IPS-18a (cell line): Measurements from ENCODE around the gene CDK17.

Source experiments
- H3K27ac ChIP-seq: one replicate; pipeline ENCODE4 v1.5.1; 2013; ENCODE audit warnings: low read length
- H3K27me3 ChIP-seq: one replicate; pipeline ENCODE4 v1.6.1; 2013; ENCODE audit warnings: mild to moderate bottlenecking, low read length; ENCODE audit not compliant: control insufficient read depth, insufficient read depth
- H3K36me3 ChIP-seq: one replicate; pipeline ENCODE4 v1.6.1; 2013; ENCODE audit warnings: low read depth, low read length; ENCODE audit not compliant: control insufficient read depth
- H3K4me1 ChIP-seq: one replicate; pipeline ENCODE4 v1.6.1; 2013; ENCODE audit warnings: low read depth, low read length; ENCODE audit not compliant: control insufficient read depth
- H3K4me3 ChIP-seq: one replicate; pipeline ENCODE4 v1.5.1; 2013; ENCODE audit warnings: low read length
- H3K9ac ChIP-seq: one replicate; pipeline ENCODE4 v1.6.1; 2013; ENCODE audit warnings: mild to moderate bottlenecking, low read length, moderate library complexity
- H3K9me3 ChIP-seq: one replicate; pipeline ENCODE4 v1.6.1; 2013; ENCODE audit warnings: low read depth, low read length; ENCODE audit not compliant: control insufficient read depth

Gene CDK17

GRCh38 chr12:96240656-96241055 is 159.6 kb downstream of the CDK17 start:
- H3K36me3 ChIP-seq = no peaks in the 10 kb centered on the region
- H3K4me1 ChIP-seq = no peaks in the 10 kb centered on the region
- H3K27ac ChIP-seq = no peak overlapping the region
- H3K9ac ChIP-seq = no peak overlapping the region
- H3K27me3 ChIP-seq = no peaks in the 10 kb centered on the region
- no peak overlapping the region for H3K4me3 ChIP-seq
- no peaks in the 10 kb centered on the region for H3K9me3 ChIP-seq

- H3K36me3 ChIP-seq = no peaks in the 10 kb centered on the region
- H3K9me3 ChIP-seq = no peaks in the 10 kb centered on the region
- no peak overlapping the region for H3K4me3 ChIP-seq
- H3K27ac ChIP-seq = no peak overlapping the region
- no peaks in the 10 kb centered on the region for H3K27me3 ChIP-seq
- no peaks in the 10 kb centered on the region for H3K4me1 ChIP-seq
- no peak overlapping the region for H3K9ac ChIP-seq
Measured at GRCh38 chr12:96239711-96240635, 160.3 kb downstream of the CDK17 start.

- H3K9me3 ChIP-seq = no peaks in the 10 kb centered on the region
- H3K36me3 ChIP-seq = no peaks in the 10 kb centered on the region
- H3K4me3 ChIP-seq = no peak overlapping the region
- H3K9ac ChIP-seq = no peak overlapping the region
- H3K27ac ChIP-seq = no peak overlapping the region
- no peaks in the 10 kb centered on the region for H3K27me3 ChIP-seq
- no peaks in the 10 kb centered on the region for H3K4me1 ChIP-seq
Measured at GRCh38 chr12:96238336-96239047, 161.7 kb downstream of the CDK17 start.

- H3K4me1 ChIP-seq = no peaks in the 10 kb centered on the region
- H3K36me3 ChIP-seq = no peaks in the 10 kb centered on the region
- no peaks in the 10 kb centered on the region for H3K27me3 ChIP-seq
- no peaks in the 10 kb centered on the region for H3K9me3 ChIP-seq
- no peak overlapping the region for H3K9ac ChIP-seq
- H3K4me3 ChIP-seq = no peak overlapping the region
- H3K27ac ChIP-seq = no peak overlapping the region
Measured at GRCh38 chr12:96237465-96238077, 162.7 kb downstream of the CDK17 start.

- Histone ChIP-seq H3K4me1 (no peaks in the 10 kb centered on the region), H3K4me3 (no peak overlapping the region), H3K27me3 (no peaks in the 10 kb centered on the region), H3K9me3 (no peaks in the 10 kb centered on the region), H3K9ac (no peak overlapping the region), H3K27ac (no peak overlapping the region), H3K36me3 (no peaks in the 10 kb centered on the region)
Measured at GRCh38 chr12:96237035-96237434, 163.2 kb downstream of the CDK17 start.

GRCh38 chr12:96236221-96236822 is 163.9 kb downstream of the CDK17 start:
- Histone ChIP-seq H3K27me3 (no peaks in the 10 kb centered on the region), H3K27ac (no peak overlapping the region), H3K4me1 (no peaks in the 10 kb centered on the region), H3K36me3 (no peaks in the 10 kb centered on the region), H3K9ac (no peak overlapping the region), H3K9me3 (no peaks in the 10 kb centered on the region), H3K4me3 (no peak overlapping the region)

- H3K27me3 ChIP-seq = no peaks in the 10 kb centered on the region
- no peaks in the 10 kb centered on the region for H3K9me3 ChIP-seq
- no peak overlapping the region for H3K4me3 ChIP-seq
- no peak overlapping the region for H3K9ac ChIP-seq
- no peaks in the 10 kb centered on the region for H3K4me1 ChIP-seq
- no peak overlapping the region for H3K27ac ChIP-seq
- no peaks in the 10 kb centered on the region for H3K36me3 ChIP-seq
Measured at GRCh38 chr12:96235484-96235826, 164.8 kb downstream of the CDK17 start.

- Histone ChIP-seq H3K27ac (no peak overlapping the region), H3K9ac (no peak overlapping the region), H3K4me1 (no peaks in the 10 kb centered on the region), H3K36me3 (no peaks in the 10 kb centered on the region), H3K9me3 (no peaks in the 10 kb centered on the region), H3K4me3 (no peak overlapping the region), H3K27me3 (no peaks in the 10 kb centered on the region)
Measured at GRCh38 chr12:96234591-96235483, 165.4 kb downstream of the CDK17 start.

GRCh38 chr12:96233939-96234461 is 166.2 kb downstream of the CDK17 start:
- Histone ChIP-seq H3K36me3 (no peaks in the 10 kb centered on the region), H3K27ac (no peak overlapping the region), H3K27me3 (no peaks in the 10 kb centered on the region), H3K4me3 (no peak overlapping the region), H3K9ac (no peak overlapping the region), H3K9me3 (no peaks in the 10 kb centered on the region), H3K4me1 (no peaks in the 10 kb centered on the region)

- Histone ChIP-seq H3K9me3 (no peaks in the 10 kb centered on the region), H3K4me3 (no peak overlapping the region), H3K27ac (no peak overlapping the region), H3K27me3 (no peaks in the 10 kb centered on the region), H3K4me1 (no peaks in the 10 kb centered on the region), H3K9ac (no peak overlapping the region), H3K36me3 (no peaks in the 10 kb centered on the region)
Measured at GRCh38 chr12:96233168-96233567, 167.1 kb downstream of the CDK17 start.
